IPS DF 6.9 (cell line): ENCODE data around the gene UNC5B.
A peak's percentile ranks its signal among the peaks of the same experiment; 100 is the strongest.

Experiments
- DNase-seq: peaks from one replicate; pipeline ENCODE4 v3.0.0-alpha.2; 2013; ENCODE audit warnings: low read depth, low spot score
- H3K27ac ChIP-seq: one replicate; pipeline ENCODE4 v1.5.1; 2013; ENCODE audit warnings: low read length, control low read depth
- H3K27me3 ChIP-seq: 2 replicates; pipeline ENCODE4 v1.6.1; 2013; ENCODE audit warnings: mild to moderate bottlenecking, low read length; ENCODE audit not compliant: control insufficient read depth, insufficient read depth
- H3K36me3 ChIP-seq: 2 replicates; pipeline ENCODE4 v1.6.1; 2013; ENCODE audit warnings: low read length; ENCODE audit not compliant: control insufficient read depth, insufficient read depth
- H3K4me1 ChIP-seq: 2 replicates; pipeline ENCODE4 v1.6.1; 2013; ENCODE audit warnings: low read length; ENCODE audit not compliant: control insufficient read depth, insufficient read depth
- H3K4me3 ChIP-seq: 2 replicates; pipeline ENCODE4 v1.5.1; 2013; ENCODE audit warnings: mild to moderate bottlenecking, low read length
- H3K9me3 ChIP-seq: 2 replicates; pipeline ENCODE4 v1.6.1; 2013; ENCODE audit warnings: low read length, inconsistent platforms; ENCODE audit not compliant: control insufficient read depth, insufficient read depth
- WGBS: extraction: QIAGEN DNeasy Blood & Tissue Kit; methylation state at CpG from one replicate; pipeline ENCODE4 v1.1.7; 2013; ENCODE audit warnings: mixed read lengths, missing lambda C conversion rate; ENCODE audit not compliant: insufficient read length, insufficient coverage; 5-methylcytosine and 5-hydroxymethylcytosine counted together

UNC5B gene

DNA sequence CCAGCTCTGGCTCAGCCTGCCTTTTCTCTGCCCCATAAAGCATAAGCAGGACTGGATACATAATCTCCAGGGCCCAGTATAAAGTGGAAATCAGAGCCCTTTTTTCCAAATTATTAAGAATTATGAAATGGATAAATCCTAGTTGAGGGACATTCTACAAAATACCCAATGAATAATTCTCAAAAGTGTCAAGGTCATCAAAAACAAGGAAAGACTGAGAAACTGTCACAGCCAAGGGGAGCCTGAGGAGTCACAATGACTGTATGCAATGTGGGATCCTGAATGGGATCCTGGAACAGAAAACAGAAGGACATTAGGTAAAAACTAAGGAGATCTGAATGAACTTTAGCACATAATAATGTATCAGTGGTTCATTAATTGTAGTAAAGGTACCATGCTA lies 4.8 kb upstream of the UNC5B start:
- Histone ChIP-seq H3K4me3 (no peak overlapping the region), H3K27ac (no peak overlapping the region), H3K4me1 (no peaks in the 10 kb centered on the region; the same call in 1 of the 2 replicates), H3K9me3 (no peaks in the 10 kb centered on the region), H3K36me3 (no peaks in the 10 kb centered on the region), H3K27me3 (peaks cover 6% of the 10 kb centered on the region; the same call in 1 of the 2 replicates)
- no peak for DNase-seq

- no peak overlapping the region for H3K27ac ChIP-seq
Observed at GRCh38 chr10:71209352-71209715, 3.0 kb upstream of the UNC5B start.

GRCh38 chr10:71209731-71210541 lies 2.4 kb upstream of the UNC5B start:
- no CpG with 5 or more reads among the region's 5 CpGs for WGBS
- Histone ChIP-seq H3K36me3 (no peaks in the 10 kb centered on the region), H3K27ac (no peak overlapping the region), H3K4me3 (no peak overlapping the region), H3K27me3 (peaks cover 8% of the 10 kb centered on the region; the same call in 1 of the 2 replicates), H3K9me3 (no peaks in the 10 kb centered on the region), H3K4me1 (peaks cover 4% of the 10 kb centered on the region; the same call in 1 of the 2 replicates)
- DNase-seq: no peak

More at GRCh38 chr10:71209352-71209715, 3.0 kb upstream of the UNC5B start:
- WGBS: no CpG with 5 or more reads among the region's 4 CpGs
- Histone ChIP-seq H3K4me1 (peaks cover under 1% of the 10 kb centered on the region; the same call in 1 of the 2 replicates), H3K27me3 (peaks cover 8% of the 10 kb centered on the region; the same call in 1 of the 2 replicates), H3K9me3 (no peaks in the 10 kb centered on the region), H3K36me3 (no peaks in the 10 kb centered on the region), H3K4me3 (no peak overlapping the region)
- DNase-seq: no peak

- Histone ChIP-seq H3K9me3 (no peaks in the 10 kb centered on the region), H3K27me3 (peaks cover 8% of the 10 kb centered on the region; the same call in 1 of the 2 replicates), H3K4me3 (no peak overlapping the region), H3K4me1 (peaks cover 5% of the 10 kb centered on the region; the same call in 1 of the 2 replicates), H3K36me3 (no peaks in the 10 kb centered on the region), H3K27ac (no peak overlapping the region)
- no CpG with 5 or more reads among the region's 5 CpGs for WGBS
- no peak for DNase-seq
Observed at GRCh38 chr10:71210542-71210871, 1.9 kb upstream of the UNC5B start.

DNA sequence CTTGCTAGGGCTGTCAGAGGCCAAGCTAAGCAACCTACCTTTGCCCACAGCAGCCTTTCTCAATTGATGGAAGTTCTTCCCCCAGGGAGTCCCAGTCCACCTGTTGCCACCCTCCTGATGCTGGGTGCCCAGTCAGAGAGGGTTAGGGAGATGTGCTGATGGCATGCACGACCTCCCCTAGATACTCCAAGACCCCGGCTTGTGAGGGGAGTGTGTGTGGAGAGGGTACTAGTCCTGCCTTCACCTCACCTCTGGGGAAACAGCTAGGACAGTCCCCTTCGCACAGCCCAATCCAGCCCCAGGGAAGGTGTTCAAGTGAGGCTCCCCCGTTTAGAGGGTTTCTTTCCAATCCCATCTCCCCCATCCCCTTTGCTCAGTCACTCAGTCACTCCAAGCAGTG lies 1.3 kb upstream of the UNC5B start:
- no peak overlapping the region for H3K27ac ChIP-seq
- DNase-seq: no peak
- H3K36me3 ChIP-seq: no peaks in the 10 kb centered on the region
- H3K4me1 ChIP-seq: peaks cover 9% of the 10 kb centered on the region
- WGBS: no CpG with 5 or more reads among the region's 4 CpGs
- H3K4me3 ChIP-seq: no peak overlapping the region
- H3K27me3 ChIP-seq: peaks cover 8% of the 10 kb centered on the region; the same call in 1 of the 2 replicates
- no peaks in the 10 kb centered on the region for H3K9me3 ChIP-seq

DNA sequence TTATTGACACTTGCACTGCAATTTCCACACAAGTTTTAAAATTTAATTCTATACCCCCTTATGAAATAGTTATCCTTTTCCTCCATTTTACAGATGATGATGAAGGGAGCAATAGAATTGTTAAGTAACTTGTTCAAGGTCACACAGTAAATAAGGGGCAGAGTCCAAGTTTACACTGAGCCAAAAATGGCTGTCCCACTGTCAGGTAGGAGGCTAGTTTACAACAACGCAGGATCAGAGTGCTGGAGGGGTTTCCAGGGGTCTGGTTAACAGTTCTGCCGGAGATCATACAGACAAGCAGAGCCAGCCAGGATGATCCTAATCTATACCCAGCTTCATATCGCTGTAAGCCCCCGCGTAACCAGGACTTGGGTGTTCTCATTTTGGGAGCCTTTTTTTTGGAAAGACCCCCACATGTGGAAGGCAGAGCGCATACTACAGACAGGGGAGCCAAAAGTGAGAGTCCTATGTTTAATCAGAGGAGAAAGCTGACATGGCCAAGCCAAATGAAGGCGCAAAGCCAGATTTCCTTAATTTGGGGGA lies 524 bp upstream of the UNC5B start:
- Histone ChIP-seq H3K27me3 (peaks cover 8% of the 10 kb centered on the region; the same call in 1 of the 2 replicates), H3K36me3 (no peaks in the 10 kb centered on the region), H3K4me3 (peak overlapping the region; percentile 55; the same call in 1 of the 2 replicates), H3K9me3 (no peaks in the 10 kb centered on the region), H3K4me1 (peaks cover 12% of the 10 kb centered on the region), H3K27ac (no peak overlapping the region)
- no CpG with 5 or more reads among the region's 7 CpGs for WGBS
- DNase-seq: no peak

DNA sequence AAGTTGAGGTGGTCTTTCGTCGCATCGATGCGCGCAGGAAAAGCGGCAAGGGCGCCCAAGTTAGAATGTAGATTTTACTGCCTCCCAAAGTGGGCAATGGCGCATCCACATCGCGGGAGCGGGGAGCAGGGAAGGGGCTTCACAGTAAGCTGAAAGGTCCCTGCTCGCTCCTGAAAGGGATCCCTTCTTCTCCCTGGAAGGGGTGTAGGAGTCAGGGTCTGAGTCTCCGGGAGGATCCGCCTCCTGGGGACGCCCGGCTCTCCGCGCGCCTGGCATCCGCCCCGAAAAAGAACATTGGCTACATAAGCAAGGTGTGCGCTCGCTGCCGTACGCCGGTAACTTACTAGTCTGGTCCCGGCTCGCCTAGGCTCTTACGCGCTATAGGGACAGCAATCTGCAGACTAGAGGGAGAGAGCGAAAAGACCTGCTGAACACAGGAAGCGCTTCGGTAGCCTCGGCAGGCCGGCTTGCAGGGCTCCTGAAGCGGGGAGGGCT lies 804 bp downstream of the UNC5B start:
- H3K9me3 ChIP-seq: no peaks in the 10 kb centered on the region
- peak overlapping the region; percentile 55 for H3K4me3 ChIP-seq
- no peaks in the 10 kb centered on the region for H3K36me3 ChIP-seq
- no peak overlapping the region for H3K27ac ChIP-seq
- DNase-seq: no peak
- no CpG with 5 or more reads among the region's 36 CpGs for WGBS
- H3K27me3 ChIP-seq: peaks cover 8% of the 10 kb centered on the region; the same call in 1 of the 2 replicates
- peaks cover 16% of the 10 kb centered on the region for H3K4me1 ChIP-seq

DNA sequence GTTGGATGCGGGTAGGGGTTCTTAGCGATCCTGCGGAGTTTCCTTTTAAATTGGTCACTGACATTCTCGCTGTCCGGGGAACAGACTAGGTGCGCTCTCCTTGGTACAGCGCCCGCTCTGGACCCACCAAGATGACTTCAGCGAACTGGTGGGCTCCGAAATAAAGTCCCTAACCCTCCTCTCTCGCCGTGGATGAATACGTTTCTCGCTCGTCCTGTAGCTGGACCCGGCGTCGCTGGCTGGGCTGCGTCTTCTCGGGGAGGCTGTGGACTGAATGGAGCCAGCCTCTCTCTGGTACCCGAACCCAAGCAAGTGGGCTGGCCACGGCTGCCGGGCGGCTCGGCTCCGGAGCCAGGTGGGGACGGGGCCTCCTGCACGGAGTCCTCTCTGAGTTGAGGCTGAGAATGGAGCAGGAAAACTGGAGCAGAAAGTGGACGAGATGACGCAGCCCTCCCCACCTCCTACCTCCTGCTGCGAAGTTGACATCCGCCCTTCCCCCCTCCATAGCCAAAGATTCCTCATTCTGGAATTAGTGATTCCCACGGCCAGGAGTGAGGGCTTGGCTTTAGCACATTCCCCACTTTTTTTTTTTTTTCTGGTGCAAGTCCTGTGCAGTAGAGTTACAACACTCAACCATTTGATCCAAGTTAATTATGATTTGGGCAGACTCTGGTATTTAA lies 1.5 kb downstream of the UNC5B start:
- Histone ChIP-seq H3K36me3 (no peaks in the 10 kb centered on the region), H3K4me1 (peaks cover 18% of the 10 kb centered on the region), H3K4me3 (peak overlapping the region; percentile 55; the same call in 1 of the 2 replicates), H3K27me3 (peaks cover 8% of the 10 kb centered on the region; the same call in 1 of the 2 replicates), H3K9me3 (no peaks in the 10 kb centered on the region), H3K27ac (no peak overlapping the region)
- WGBS: no CpG with 5 or more reads among the region's 33 CpGs
- no peak for DNase-seq

DNA sequence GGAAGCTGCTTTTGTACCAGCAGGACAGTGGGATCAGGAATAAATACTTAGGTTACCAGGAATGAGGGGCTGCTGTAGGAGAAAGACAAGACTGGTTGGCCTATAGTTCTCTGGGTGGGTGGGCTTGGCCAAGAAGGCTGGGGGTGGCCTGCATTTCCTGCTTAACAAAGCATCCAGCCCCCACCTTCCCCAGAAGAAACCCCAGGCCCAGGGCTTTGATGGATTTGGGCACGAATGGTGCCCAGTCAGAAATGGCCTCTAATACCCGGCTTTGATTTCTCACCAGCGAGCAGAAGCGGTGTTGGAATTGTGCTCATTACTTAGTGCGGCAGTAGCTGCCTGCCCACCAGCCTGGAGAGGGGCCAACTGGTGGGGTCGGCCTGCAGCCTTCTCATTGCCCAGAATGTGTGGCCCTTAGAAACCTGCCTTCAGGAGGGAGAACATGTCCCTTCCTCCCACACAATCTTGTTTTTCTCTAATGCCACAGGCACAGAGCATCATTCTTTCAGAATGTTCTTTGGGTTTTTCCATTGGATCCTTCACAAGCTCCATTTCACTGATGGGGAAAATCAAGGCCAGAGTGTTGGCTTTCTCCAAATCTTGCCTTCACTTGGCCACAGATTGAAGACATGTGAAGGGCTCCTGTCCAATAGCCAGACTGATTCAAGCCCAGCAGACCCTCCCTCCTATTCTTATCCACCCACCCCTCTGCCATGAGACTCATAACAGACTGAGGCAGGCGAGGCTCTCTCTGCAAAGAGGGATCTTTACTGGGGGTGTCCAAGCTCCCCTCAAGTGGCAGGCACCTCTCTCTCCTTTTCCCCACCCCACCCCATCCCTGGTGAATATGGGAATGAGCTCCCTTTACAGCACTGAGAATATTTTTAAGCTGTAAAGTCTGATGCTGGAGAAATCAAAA lies 2.5 kb downstream of the UNC5B start:
- H3K4me1 ChIP-seq: peaks cover 18% of the 10 kb centered on the region
- no peaks in the 10 kb centered on the region for H3K36me3 ChIP-seq
- peaks cover 8% of the 10 kb centered on the region; the same call in 1 of the 2 replicates for H3K27me3 ChIP-seq
- WGBS: no CpG with 5 or more reads among the region's 7 CpGs
- no peak overlapping the region for H3K4me3 ChIP-seq
- no peaks in the 10 kb centered on the region for H3K9me3 ChIP-seq
- no peak for DNase-seq
- no peak overlapping the region for H3K27ac ChIP-seq

DNA sequence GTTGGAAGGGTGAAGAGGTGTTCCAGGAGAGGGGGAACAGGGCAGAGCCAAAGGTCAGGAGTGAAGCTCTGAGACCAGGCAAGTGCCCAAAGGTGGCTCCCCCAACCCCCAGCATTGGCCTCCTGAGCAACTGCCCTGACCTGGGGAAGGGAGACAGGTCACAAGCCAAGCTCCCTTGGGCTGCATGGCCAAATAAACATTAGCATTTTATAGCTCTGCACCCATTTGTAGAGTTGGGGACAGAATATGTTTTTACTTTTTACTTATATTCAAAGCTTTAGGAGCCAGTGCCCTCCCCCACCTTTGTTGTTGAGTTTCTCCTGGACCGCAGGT lies 4.0 kb downstream of the UNC5B start:
- H3K4me3 ChIP-seq: no peak overlapping the region
- no peaks in the 10 kb centered on the region for H3K9me3 ChIP-seq
- no CpG with 5 or more reads among the region's 1 CpG for WGBS
- H3K27me3 ChIP-seq: peaks cover 6% of the 10 kb centered on the region; the same call in 1 of the 2 replicates
- H3K4me1 ChIP-seq: peaks cover 18% of the 10 kb centered on the region
- no peaks in the 10 kb centered on the region for H3K36me3 ChIP-seq
- DNase-seq: no peak
- no peak overlapping the region for H3K27ac ChIP-seq
